ENCODE measurements around the gene RHO. TPM values are rescaled to one million over a fixed set of nuclear protein-coding genes. Genes with fewer than 3 reads are reported as not detected.

RHO gene
- total and polyA plus RNA-seq, 10 of the 15 experiments (the other 5 are each of a cell fraction or from before 2014, with no cell fraction given): not detected

- WGBS (ENCODE audit: insufficient coverage, insufficient replicate concordance, low lambda C conversion rate, missing lambda C conversion rate): 29% methylated on average over 20 of the region's 21 CpGs
- ChIA-PET CTCF (interaction anchor here (1.3 to 2.0 kb wide), 2 partner anchors 15 to 88 kb away, joined by 4 to 8 read pairs; no protein-coding TSS in a partner anchor), POLR2A (interaction anchor here (0.5 to 1.1 kb wide), 3 partner anchors 43 to 300 kb away, joined by 3 to 5 read pairs (median 3); no protein-coding TSS in a partner anchor), SMC1A (ENCODE audit: uncharacterized antibody, unreplicated experiment) (interaction anchor here (0.6 kb wide), 1 partner anchor 25 kb away, joined by 3 read pairs; no protein-coding TSS in a partner anchor), RAD21 (ENCODE audit: unreplicated experiment) (interaction anchor here (0.6 to 1.3 kb wide), 2 partner anchors 53 to 88 kb away, joined by 3 to 4 read pairs; no protein-coding TSS in a partner anchor)
- H4K20me1 ChIP-seq (ENCODE audit: control insufficient read depth, insufficient read depth): no peaks in the 10 kb centered on the region
- H3K4me3 ChIP-seq: no peak overlapping the region
- H3K27ac ChIP-seq (ENCODE audit: control insufficient read depth, insufficient read depth): no peak overlapping the region
- no peak overlapping the region; the same call in 1 of the 2 replicates for H2AFZ ChIP-seq (ENCODE audit: control insufficient read depth, low read depth, low read length)
- intact Hi-C loops (cut with micrococcal nuclease; ENCODE audit: unreplicated experiment) (no loop called here), in situ Hi-C loops (cut with MboI) (no loop called here)
- H3K79me2 ChIP-seq (ENCODE audit: control insufficient read depth, insufficient read depth, low read length): no peaks in the 10 kb centered on the region
- ATAC-seq (peak; percentile 84), FAIRE-seq (no peak), DNase-seq (ENCODE audit: low read depth, low spot score) (no peak)
- H3K27me3 ChIP-seq (replicated peaks in 1 of 2; ENCODE audit: control insufficient read depth in 2 of 2, insufficient read depth in 2 of 2, low read length in 1 of 2): no peaks in the 10 kb centered on the region
- peaks cover 22% of the 10 kb centered on the region for H3K4me1 ChIP-seq (ENCODE audit: control insufficient read depth, insufficient read depth, low read length)
- no peak overlapping the region for H3K9ac ChIP-seq (ENCODE audit: control insufficient read depth, insufficient read depth, low read length)
- peak overlapping the region; percentile 44 for H3K4me2 ChIP-seq (ENCODE audit: control insufficient read depth, insufficient read depth)
- no TSS peak for BruUV-seq (replicated peaks)
- no peaks in the 10 kb centered on the region for H3K9me3 ChIP-seq (replicated peaks; ENCODE audit: control insufficient read depth, insufficient read depth, low read length)
- no peaks in the 10 kb centered on the region for H3K36me3 ChIP-seq (ENCODE audit: control insufficient read depth in 2 of 2, insufficient read depth in 2 of 2, low read length in 1 of 2)
- TF ChIP-seq BHLHE40 (IDR thresholded peaks at IDR 0.05; ENCODE audit: borderline replicate concordance in 1 of 2, low read depth in 2 of 2, low read length in 1 of 2): peak in 1 of 2 experiments; percentile 84; a peak in 3 of 4 replicates
- peak; percentile 84 for TF ChIP-seq IKZF1 (conservative IDR thresholded peaks at IDR 0.05)
- TF ChIP-seq POU2F2 (IDR thresholded peaks at IDR 0.05; ENCODE audit: borderline replicate concordance, low read depth, low read length): no peak
- TF ChIP-seq CHD2 (IDR thresholded peaks at IDR 0.05; ENCODE audit: borderline replicate concordance, low read depth, low read length): no peak
- TF ChIP-seq RUNX3 (IDR thresholded peaks at IDR 0.05; ENCODE audit: low read length): peak; percentile 35; the same call in 1 of the 2 replicates
- no peak for TF ChIP-seq ZNF274 (IDR thresholded peaks at IDR 0.05; ENCODE audit: insufficient read depth, insufficient read length)
- peak; percentile 93 for TF ChIP-seq DPF2 (IDR thresholded peaks at IDR 0.05)
- peak; percentile 39; the same call in 1 of the 2 replicates for TF ChIP-seq BACH1 (IDR thresholded peaks at IDR 0.05; ENCODE audit: borderline replicate concordance)
- TF ChIP-seq TCF3 (IDR thresholded peaks at IDR 0.05; ENCODE audit: borderline replicate concordance, insufficient read depth, low read depth, low read length): peak; percentile 88
- peak; percentile 89 for TF ChIP-seq GATAD2B (conservative IDR thresholded peaks at IDR 0.05; ENCODE audit: low read depth)
- peak in 1 of 2 experiments; percentile 50; a peak in 1 of 4 replicates for TF ChIP-seq EP300 (IDR thresholded peaks at IDR 0.05; ENCODE audit: borderline replicate concordance in 1 of 2, control insufficient read depth in 1 of 2, low read depth in 2 of 2, low read length in 2 of 2)
- TF ChIP-seq NBN (IDR thresholded peaks at IDR 0.05): no peak
- TF ChIP-seq POLR2A (IDR thresholded peaks at IDR 0.05; ENCODE audit: low read depth, low read length): no peak
- TF ChIP-seq EED (IDR thresholded peaks at IDR 0.05; ENCODE audit: low read depth): peak; percentile 58
- peak; percentile 39; the same call in 1 of the 2 replicates for TF ChIP-seq RELB (IDR thresholded peaks at IDR 0.05; ENCODE audit: low read depth)
- no peak for TF ChIP-seq STAT1 (conservative IDR thresholded peaks at IDR 0.05)
- TF ChIP-seq, protein P1, sequence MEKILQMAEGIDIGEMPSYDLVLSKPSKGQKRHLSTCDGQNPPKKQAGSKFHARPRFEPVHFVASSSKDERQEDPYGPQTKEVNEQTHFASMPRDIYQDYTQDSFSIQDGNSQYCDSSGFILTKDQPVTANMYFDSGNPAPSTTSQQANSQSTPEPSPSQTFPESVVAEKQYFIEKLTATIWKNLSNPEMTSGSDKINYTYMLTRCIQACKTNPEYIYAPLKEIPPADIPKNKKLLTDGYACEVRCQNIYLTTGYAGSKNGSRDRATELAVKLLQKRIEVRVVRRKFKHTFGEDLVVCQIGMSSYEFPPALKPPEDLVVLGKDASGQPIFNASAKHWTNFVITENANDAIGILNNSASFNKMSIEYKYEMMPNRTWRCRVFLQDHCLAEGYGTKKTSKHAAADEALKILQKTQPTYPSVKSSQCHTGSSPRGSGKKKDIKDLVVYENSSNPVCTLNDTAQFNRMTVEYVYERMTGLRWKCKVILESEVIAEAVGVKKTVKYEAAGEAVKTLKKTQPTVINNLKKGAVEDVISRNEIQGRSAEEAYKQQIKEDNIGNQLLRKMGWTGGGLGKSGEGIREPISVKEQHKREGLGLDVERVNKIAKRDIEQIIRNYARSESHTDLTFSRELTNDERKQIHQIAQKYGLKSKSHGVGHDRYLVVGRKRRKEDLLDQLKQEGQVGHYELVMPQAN (conservative IDR thresholded peaks at IDR 0.05): 0 out of 2 replicates have a peak, but pooled peaks have one; percentile 17
- peak; percentile 87 for TF ChIP-seq TCF12 (IDR thresholded peaks at IDR 0.05; ENCODE audit: low read depth, low read length)
- peak; percentile 26 for TF ChIP-seq MEF2B (IDR thresholded peaks at IDR 0.05; ENCODE audit: partially characterized antibody, poor library complexity, severe bottlenecking)
- no peak for TF ChIP-seq SREBF2 (IDR thresholded peaks at IDR 0.05; ENCODE audit: low read length)
- peak; percentile 96 for TF ChIP-seq SPI1 (IDR thresholded peaks at IDR 0.05; ENCODE audit: borderline replicate concordance, insufficient read depth, low read depth, low read length)
Measured at GRCh38 chr3:129577925-129578786, 49.7 kb downstream of the RHO start.

Data from GM12878 (cell line).